Stimulated activated CD8-positive, alpha-beta memory T cell treated with anti-CD3 and anti-CD28 coated beads, Interleukin-4, amount 100 ng/mL, for 4 hours (primary cell): ENCODE results near the gene RPEL1.

Experiments used
- DNase-seq, 2 donors: peaks; one replicate each; pipeline ENCODE4 v3.0.0-alpha.2; 2020; ENCODE audit warnings: low read depth in 2 of 2, low spot score in 1 of 2

The RPEL1 gene

GRCh38 chr10:103278537-103278823, 32.8 kb downstream of the RPEL1 start:
- DNase-seq, result no peak

GRCh38 chr10:103278862-103279298, 33.2 kb downstream of the RPEL1 start:
- DNase-seq, result peak in 1 of 2 donors; percentile 5

GRCh38 chr10:103280031-103280430, 34.3 kb downstream of the RPEL1 start:
- DNase-seq, result no peak

GRCh38 chr10:103280506-103280905, 34.8 kb downstream of the RPEL1 start:
- DNase-seq, result no peak

GRCh38 chr10:103281753-103282152, 36.1 kb downstream of the RPEL1 start:
- DNase-seq, result no peak

- DNase-seq, result no peak
Measured at GRCh38 chr10:103282961-103283360, 37.3 kb downstream of the RPEL1 start.

- no peak for DNase-seq
Measured at GRCh38 chr10:103284170-103284569, 38.5 kb downstream of the RPEL1 start.

GRCh38 chr10:103287992-103288391, 42.3 kb downstream of the RPEL1 start:
- no peak for DNase-seq

GRCh38 chr10:103291588-103291987, 45.9 kb downstream of the RPEL1 start:
- no peak for DNase-seq

- DNase-seq, result no peak
Measured at GRCh38 chr10:103295374-103296015, 49.8 kb downstream of the RPEL1 start.
